ENCODE data around the gene TMEM30A. TPM values are rescaled to one million over a fixed set of nuclear protein-coding genes. Genes with fewer than 3 reads are reported as not detected.

Gene TMEM30A
- total RNA-seq, 2 experiments from 2014 or later = 68.9 to 76.0 TPM

DNA sequence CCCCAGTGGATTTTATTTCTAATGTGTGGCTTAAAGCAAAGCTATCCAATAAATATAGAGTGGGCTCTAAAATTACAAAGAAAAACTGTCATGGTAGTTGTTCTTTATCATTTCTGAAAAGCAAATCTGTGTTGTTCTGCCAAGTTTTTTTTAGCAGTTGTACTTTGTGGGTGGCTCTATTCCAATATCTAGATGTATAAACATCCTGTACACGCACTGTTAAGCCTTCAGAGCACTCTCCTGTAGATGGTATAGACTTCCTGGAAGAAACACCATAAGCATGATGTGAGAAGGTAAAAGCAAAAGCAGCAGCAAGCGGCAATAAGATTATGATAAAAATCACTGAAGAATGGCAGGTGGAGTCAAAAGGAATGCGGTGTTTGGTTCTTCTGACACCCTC is 21.5 kb upstream of the TMEM30A start:
- peaks cover 2% of the 10 kb centered on the region for H3K4me1 Mint-ChIP-seq (ENCODE audit: low read depth)
- intact Hi-C loops (cut with micrococcal nuclease) = no loop called here

DNA sequence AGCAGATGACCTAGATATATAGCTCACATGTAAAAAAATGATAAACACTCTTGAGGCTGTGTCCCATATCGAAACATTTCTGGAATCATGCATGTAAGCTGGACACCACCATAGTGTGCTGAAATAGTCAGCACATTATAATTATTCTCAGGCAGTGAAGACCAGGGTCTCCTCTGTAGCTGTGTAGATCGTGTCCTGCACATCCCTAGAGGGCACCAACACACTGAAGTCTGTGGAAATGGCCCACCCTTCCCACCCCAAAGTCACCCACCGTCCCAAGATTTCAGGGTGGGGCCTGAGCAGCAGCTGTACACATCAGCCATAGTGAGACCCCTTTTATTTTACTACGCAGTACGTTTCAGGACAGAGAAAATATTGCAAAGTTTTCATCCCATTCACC is 21.0 kb upstream of the TMEM30A start:
- Mint-ChIP-seq H3K9me3 (no peaks in the 10 kb centered on the region), H3K36me3 (ENCODE audit: low read depth) (no peaks in the 10 kb centered on the region), H3K27me3 (ENCODE audit: low read depth) (no peaks in the 10 kb centered on the region), H3K4me3 (no peak overlapping the region), H3K4me1 (ENCODE audit: low read depth) (peaks cover 2% of the 10 kb centered on the region), H3K27ac (no peak overlapping the region)
- CTCF ChIA-PET = interaction anchor here (1.1 to 1.4 kb wide), 3 partner anchors 8 to 11 kb away, joined by 3 to 4 read pairs (median 4); no protein-coding TSS in a partner anchor
- intact Hi-C loops (cut with micrococcal nuclease) = no loop called here
- no peak for DNase-seq

More for the DNA sequence above, 21.5 kb upstream of the TMEM30A start:
- Mint-ChIP-seq H3K36me3 (ENCODE audit: low read depth) (no peaks in the 10 kb centered on the region), H3K27me3 (ENCODE audit: low read depth) (no peaks in the 10 kb centered on the region), H3K9me3 (no peaks in the 10 kb centered on the region), H3K27ac (no peak overlapping the region), H3K4me3 (no peak overlapping the region)
- DNase-seq = no peak
- CTCF ChIA-PET = interaction anchor here (1.3 to 1.4 kb wide), 2 partner anchors 9 to 10 kb away, joined by 3 to 4 read pairs; no protein-coding TSS in a partner anchor

DNA sequence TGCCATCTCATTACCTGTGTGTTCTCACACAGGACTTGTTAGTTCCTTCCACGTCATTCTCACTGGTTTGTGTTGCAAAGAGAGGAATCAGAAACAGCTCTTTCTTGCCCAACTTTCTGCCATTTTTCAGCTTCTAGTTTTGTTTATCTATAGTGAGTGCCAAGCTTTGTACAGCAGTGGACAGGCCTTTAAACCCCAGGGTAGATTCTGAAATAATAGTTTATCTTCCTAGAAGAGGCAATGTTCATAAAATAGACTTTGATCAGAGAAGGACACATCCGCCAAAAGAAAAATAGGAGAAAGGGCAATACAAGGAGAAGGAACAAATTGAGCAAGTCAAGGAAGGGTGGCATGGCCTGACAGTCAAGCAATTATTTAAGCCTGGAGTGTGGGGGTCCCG is 17.7 kb upstream of the TMEM30A start:
- no peaks in the 10 kb centered on the region for H3K27me3 Mint-ChIP-seq (ENCODE audit: low read depth)
- DNase-seq = no peak
- peaks cover 2% of the 10 kb centered on the region for H3K4me1 Mint-ChIP-seq (ENCODE audit: low read depth)
- intact Hi-C loops (cut with micrococcal nuclease) = no loop called here
- no peaks in the 10 kb centered on the region for H3K9me3 Mint-ChIP-seq
- H3K27ac Mint-ChIP-seq = no peak overlapping the region
- no peaks in the 10 kb centered on the region for H3K36me3 Mint-ChIP-seq (ENCODE audit: low read depth)
- CTCF ChIA-PET = no interaction called here
- H3K4me3 Mint-ChIP-seq = no peak overlapping the region

DNA sequence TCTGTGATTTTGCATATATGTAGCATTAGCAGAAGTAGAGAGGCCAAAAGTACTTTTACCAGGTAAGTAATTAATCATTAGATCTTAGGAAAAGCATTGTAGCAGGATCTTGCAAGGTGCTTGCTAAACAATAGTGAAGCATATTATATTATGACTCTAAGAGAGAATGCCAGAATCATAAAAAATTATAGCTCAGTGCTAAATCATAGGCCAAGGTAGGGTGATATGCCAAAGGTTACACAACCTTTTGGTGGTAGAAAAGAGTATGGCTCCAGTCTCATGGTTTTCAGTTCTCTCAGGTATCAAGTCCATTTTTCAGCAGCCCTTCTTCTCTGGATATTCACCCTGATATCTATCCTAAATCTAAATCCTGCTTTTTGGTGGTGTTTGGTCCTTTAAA is 16.9 kb upstream of the TMEM30A start:
- intact Hi-C loops (cut with micrococcal nuclease) = no loop called here
- H3K4me1 Mint-ChIP-seq (ENCODE audit: low read depth) = peaks cover 2% of the 10 kb centered on the region
- H3K27ac Mint-ChIP-seq = no peak overlapping the region

DNA sequence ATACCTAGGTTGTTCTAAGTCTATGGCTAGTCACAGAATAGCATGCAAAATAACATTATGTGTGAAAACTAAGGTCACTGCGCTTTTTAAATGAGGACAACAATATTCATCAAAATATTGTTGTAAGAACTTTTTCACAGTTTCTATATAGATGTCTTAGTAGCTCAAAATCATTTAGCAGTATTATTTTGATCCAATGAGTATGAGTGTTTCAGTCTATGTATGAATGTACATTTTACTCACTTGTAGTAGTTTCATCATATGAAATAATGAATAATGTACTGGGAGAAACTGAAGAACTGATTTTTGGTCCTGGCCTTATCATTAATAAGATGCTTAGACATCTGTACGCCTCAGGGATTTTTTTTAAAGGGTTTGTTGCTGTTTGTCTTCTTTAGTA is 16.5 kb upstream of the TMEM30A start:
- H3K36me3 Mint-ChIP-seq (ENCODE audit: low read depth) = no peaks in the 10 kb centered on the region
- H3K27ac Mint-ChIP-seq = no peak overlapping the region
- intact Hi-C loops (cut with micrococcal nuclease) = no loop called here
- H3K4me3 Mint-ChIP-seq = no peak overlapping the region
- H3K27me3 Mint-ChIP-seq (ENCODE audit: low read depth) = no peaks in the 10 kb centered on the region
- H3K4me1 Mint-ChIP-seq (ENCODE audit: low read depth) = peaks cover under 1% of the 10 kb centered on the region
- H3K9me3 Mint-ChIP-seq = no peaks in the 10 kb centered on the region
- DNase-seq = no peak
- CTCF ChIA-PET = no interaction called here

More for the DNA sequence above, 16.9 kb upstream of the TMEM30A start:
- CTCF ChIA-PET = no interaction called here
- Mint-ChIP-seq H3K4me3 (no peak overlapping the region), H3K36me3 (ENCODE audit: low read depth) (no peaks in the 10 kb centered on the region), H3K27me3 (ENCODE audit: low read depth) (no peaks in the 10 kb centered on the region), H3K9me3 (no peaks in the 10 kb centered on the region)
- DNase-seq = no peak

DNA sequence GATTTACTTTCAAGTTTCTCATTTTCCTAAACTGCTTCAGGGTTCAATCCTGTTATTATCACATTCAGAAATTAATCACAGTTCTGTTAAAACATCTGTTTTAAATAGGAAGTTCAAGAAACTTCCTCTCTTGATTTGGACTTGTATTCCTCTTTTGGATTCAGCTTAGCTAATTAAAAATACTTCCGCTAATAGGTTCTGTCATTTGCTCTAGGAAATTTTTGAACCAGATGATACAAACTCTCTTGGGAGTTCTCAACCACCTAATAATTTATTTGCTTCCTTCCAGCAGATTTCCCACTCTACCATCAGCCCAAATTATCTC is 15.9 kb upstream of the TMEM30A start:
- H3K27ac Mint-ChIP-seq = no peak overlapping the region
- CTCF ChIA-PET = interaction anchor here (0.8 kb wide), 1 partner anchor 30 kb away, joined by 3 read pairs; no protein-coding TSS in a partner anchor
- intact Hi-C loops (cut with micrococcal nuclease) = no loop called here
- no peaks in the 10 kb centered on the region for H3K27me3 Mint-ChIP-seq (ENCODE audit: low read depth)
- H3K4me3 Mint-ChIP-seq = no peak overlapping the region
- H3K36me3 Mint-ChIP-seq (ENCODE audit: low read depth) = no peaks in the 10 kb centered on the region
- no peak for DNase-seq
- no peaks in the 10 kb centered on the region for H3K9me3 Mint-ChIP-seq
- H3K4me1 Mint-ChIP-seq (ENCODE audit: low read depth) = no peaks in the 10 kb centered on the region

DNA sequence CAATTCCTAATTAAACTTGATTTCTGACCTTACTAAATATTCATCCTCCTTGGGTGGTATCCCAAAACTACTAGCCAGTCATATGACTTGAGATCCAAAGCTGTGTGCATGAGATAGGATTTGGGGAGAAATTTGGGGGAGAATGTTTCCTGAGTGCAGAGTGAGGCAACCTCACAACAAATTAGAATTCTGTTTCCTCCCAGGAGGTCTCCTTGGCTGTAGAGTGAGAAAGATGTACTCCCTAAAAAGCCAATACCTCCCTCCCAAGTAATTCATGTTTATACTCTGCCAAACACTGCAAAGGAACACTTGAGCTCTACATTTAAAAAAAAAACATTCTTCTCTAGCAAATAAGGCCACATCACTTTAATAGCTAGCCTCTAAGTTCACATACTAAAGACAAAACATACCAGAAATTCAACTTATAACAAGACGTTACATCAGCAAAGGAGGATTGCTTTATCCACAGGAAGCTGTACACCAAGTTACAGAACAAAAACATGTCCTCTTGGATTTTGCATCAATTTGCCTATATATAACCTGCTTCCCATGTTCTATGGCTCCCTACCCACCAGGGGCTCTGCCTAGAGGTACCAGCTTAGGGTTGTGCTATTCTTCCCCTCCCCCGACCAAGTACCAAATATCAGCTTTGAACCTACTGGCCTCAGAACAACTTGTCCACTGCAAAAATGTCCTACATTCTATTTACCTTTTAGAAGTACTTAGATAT is 15.4 kb upstream of the TMEM30A start:
- Mint-ChIP-seq H3K27ac (no peak overlapping the region), H3K9me3 (no peaks in the 10 kb centered on the region), H3K4me1 (ENCODE audit: low read depth) (no peaks in the 10 kb centered on the region), H3K4me3 (no peak overlapping the region), H3K27me3 (ENCODE audit: low read depth) (no peaks in the 10 kb centered on the region), H3K36me3 (ENCODE audit: low read depth) (no peaks in the 10 kb centered on the region)
- CTCF ChIA-PET = interaction anchor here (0.8 to 1.7 kb wide), 3 partner anchors 30 to 261 kb away, joined by 3 to 5 read pairs (median 3); no protein-coding TSS in a partner anchor
- intact Hi-C loops (cut with micrococcal nuclease) = no loop called here
- no peak for DNase-seq

DNA sequence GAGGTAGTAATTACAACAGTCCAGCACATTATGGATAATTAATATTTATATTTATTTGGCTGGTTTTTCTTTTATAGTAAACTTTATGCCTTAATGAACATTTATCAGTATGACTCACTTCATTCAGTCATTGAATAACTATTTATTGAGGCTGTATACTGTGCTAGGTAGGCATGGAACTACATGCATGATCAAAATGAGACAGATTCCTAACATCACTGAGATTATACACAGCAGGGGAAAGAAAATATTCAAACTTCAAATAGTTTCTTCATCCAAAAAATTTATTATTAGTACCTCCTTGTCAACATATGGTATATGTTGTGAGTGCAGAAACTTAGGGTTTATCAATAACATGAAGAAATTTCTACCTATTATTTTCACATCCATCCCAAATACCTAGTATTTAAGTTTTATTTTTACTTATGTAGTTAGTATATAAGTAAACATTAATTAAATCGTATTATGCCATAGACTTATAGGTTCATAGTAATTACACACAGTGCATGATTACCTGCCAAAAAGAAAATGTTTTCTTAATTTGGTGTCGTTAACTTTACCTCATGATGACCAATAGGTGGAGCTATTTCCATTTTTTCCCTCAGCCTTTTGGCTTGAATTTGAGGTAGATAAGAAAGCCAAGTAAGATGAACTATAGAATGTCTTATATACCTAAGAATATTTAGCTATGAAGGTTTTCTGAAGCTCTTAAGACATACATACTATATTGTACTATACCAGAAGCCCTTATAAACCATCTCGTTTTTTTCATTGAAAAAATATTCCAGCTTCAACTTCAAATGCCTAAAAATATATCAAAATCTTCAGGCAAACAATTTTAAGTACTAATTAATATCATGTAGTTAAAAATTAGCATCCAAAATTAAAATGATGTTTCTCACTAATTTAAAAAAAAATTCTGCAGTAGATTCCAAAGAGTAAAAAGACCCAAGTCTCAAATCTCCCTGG is 12.5 kb upstream of the TMEM30A start:
- no peak for DNase-seq
- Mint-ChIP-seq H3K4me1 (ENCODE audit: low read depth) (peaks cover 2% of the 10 kb centered on the region), H3K36me3 (ENCODE audit: low read depth) (no peaks in the 10 kb centered on the region), H3K27me3 (ENCODE audit: low read depth) (no peaks in the 10 kb centered on the region), H3K27ac (no peak overlapping the region), H3K9me3 (no peaks in the 10 kb centered on the region), H3K4me3 (no peak overlapping the region)
- intact Hi-C loops (cut with micrococcal nuclease) = loop anchor here (1.0 kb wide), 2 partner anchors 31 to 229 kb away; no protein-coding TSS in a partner anchor
- CTCF ChIA-PET = interaction anchor here (0.6 to 2.3 kb wide), 20 partner anchors 8 to 485 kb away, joined by 3 to 7 read pairs (median 4); no protein-coding TSS in a partner anchor

DNA sequence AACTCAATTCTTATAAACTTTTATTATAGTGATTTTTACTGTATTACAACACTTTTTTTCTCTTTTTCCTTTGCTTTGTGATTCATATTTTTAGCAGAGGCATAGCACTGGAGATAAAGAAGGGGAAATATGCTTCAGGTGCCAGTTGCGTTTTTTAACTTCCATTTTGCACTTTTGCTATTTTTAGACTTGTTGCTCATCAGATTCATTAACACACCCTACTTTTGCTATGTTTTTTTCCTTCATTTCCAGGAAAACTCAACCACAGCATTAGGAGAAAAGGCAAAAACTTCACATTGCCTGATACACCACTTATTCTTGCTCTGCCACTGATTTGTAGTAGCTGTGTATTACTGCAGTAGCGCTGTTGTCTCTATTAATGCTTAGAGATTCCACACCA is 8.0 kb upstream of the TMEM30A start:
- Mint-ChIP-seq H3K27ac (no peak overlapping the region), H3K36me3 (ENCODE audit: low read depth) (peaks cover 6% of the 10 kb centered on the region), H3K4me1 (ENCODE audit: low read depth) (peaks cover 19% of the 10 kb centered on the region), H3K27me3 (ENCODE audit: low read depth) (no peaks in the 10 kb centered on the region), H3K9me3 (no peaks in the 10 kb centered on the region), H3K4me3 (no peak overlapping the region)
- intact Hi-C loops (cut with micrococcal nuclease) = no loop called here
- DNase-seq = no peak
- CTCF ChIA-PET = no interaction called here

DNA sequence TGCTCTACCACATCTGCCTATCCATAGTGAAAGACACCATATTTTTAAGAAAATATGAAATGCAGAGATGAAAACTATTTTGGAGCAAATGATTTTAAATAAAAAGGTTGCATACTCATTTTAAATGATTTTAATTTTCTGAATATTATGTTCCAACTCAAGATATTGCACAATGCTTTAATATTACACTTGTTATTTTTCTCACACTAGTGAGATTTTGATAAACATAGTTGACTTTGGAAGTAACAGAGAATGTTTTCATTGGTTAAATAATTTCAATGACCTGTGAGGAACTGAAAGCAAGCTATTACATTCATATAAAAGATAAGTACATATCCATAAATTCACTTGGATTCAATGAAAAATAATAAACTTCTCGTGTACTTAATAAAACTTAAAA is 7.2 kb upstream of the TMEM30A start:
- Mint-ChIP-seq H3K27me3 (ENCODE audit: low read depth) (no peaks in the 10 kb centered on the region), H3K9me3 (no peaks in the 10 kb centered on the region), H3K27ac (no peak overlapping the region), H3K36me3 (ENCODE audit: low read depth) (peaks cover 6% of the 10 kb centered on the region), H3K4me3 (no peak overlapping the region), H3K4me1 (ENCODE audit: low read depth) (peaks cover 27% of the 10 kb centered on the region)
- DNase-seq = no peak
- CTCF ChIA-PET = no interaction called here
- intact Hi-C loops (cut with micrococcal nuclease) = no loop called here

DNA sequence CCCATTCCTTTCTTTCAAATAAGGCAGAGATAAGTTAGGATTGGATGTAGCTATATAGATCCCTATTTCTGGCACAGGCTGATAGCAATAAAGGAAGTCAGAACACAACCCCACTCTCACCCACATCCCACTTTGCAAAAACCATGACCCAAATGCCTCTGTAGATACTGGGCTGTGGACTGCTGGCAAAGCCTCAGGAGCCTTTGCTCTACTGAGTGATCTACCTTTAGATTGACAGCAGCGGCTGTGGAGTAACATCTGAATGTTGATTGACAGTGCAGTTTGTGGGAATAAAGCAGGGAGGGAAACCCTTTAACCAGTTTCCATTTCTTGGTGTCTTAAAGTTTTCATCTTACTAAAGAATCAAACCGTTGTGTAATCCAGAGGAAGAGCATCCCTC is 6.7 kb upstream of the TMEM30A start:
- Mint-ChIP-seq H3K4me3 (no peak overlapping the region), H3K4me1 (ENCODE audit: low read depth) (peaks cover 31% of the 10 kb centered on the region), H3K27me3 (ENCODE audit: low read depth) (no peaks in the 10 kb centered on the region), H3K36me3 (ENCODE audit: low read depth) (peaks cover 6% of the 10 kb centered on the region), H3K9me3 (no peaks in the 10 kb centered on the region), H3K27ac (no peak overlapping the region)
- no peak for DNase-seq
- intact Hi-C loops (cut with micrococcal nuclease) = no loop called here
- CTCF ChIA-PET = no interaction called here

DNA sequence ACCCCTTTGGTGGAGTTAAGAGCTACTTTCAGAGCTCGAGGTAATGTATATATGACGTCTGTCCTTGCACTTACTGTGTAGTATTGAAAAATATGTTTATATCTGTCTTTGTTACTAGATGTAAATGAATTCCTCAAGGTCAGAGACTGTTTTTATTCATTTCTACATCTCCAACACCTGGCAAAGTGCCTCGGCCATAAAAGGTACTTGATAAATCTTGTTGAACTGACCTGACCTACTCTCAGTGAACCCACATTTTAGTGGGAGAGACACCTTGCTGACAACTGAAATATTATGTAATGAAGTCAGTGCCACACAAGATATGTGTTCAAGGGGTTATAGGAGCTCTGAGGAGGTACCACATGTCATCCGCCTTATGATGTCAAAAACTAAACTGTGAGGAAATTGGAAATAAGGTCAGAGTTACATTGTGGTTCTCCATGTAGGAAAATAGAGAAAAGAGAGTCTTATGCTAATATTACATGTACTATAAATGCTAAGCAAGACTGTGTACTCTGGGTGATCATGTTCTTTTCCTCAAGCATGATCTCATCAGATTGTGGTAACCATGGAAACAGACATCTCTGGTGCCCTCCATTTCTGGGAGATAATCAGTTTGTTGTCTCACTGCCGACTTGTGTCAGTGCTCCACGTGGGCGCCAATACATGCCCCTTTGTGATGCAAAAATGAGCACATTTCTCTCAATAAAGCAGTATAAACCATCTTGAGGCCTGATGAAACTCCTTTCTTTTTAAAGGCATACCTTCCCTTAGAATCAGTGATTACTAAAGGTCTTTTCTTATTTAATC is 5.7 kb upstream of the TMEM30A start:
- DNase-seq = no peak
- intact Hi-C loops (cut with micrococcal nuclease) = no loop called here
- H3K9me3 Mint-ChIP-seq = no peaks in the 10 kb centered on the region
- no peaks in the 10 kb centered on the region for H3K27me3 Mint-ChIP-seq (ENCODE audit: low read depth)
- H3K27ac Mint-ChIP-seq = no peak overlapping the region
- CTCF ChIA-PET = no interaction called here
- H3K4me1 Mint-ChIP-seq (ENCODE audit: low read depth) = peaks cover 33% of the 10 kb centered on the region
- H3K36me3 Mint-ChIP-seq (ENCODE audit: low read depth) = peaks cover 6% of the 10 kb centered on the region
- H3K4me3 Mint-ChIP-seq = no peak overlapping the region
